Ishikawa (cell line): ENCODE data around the gene ASAP3.

ENCODE experiments used
- CEBPB ChIP-seq: IDR thresholded peaks from 2 replicates; pipeline ENCODE4 v1.6.1; 2012
- CREB1 ChIP-seq: IDR thresholded peaks from 2 replicates; pipeline ENCODE4 v1.6.1; 2012; ENCODE audit warnings: low read depth
- EGR1 ChIP-seq: IDR thresholded peaks from 2 replicates; pipeline ENCODE4 v1.6.1; 2012
- EP300 ChIP-seq: IDR thresholded peaks from 2 replicates; pipeline ENCODE4 v1.6.1; 2012; ENCODE audit warnings: borderline replicate concordance
- FOXM1 ChIP-seq: IDR thresholded peaks from 2 replicates; pipeline ENCODE4 v1.6.1; 2012; ENCODE audit warnings: low read depth, borderline replicate concordance
- MAX ChIP-seq: IDR thresholded peaks from 2 replicates; pipeline ENCODE4 v1.6.1; 2012
- NFIC ChIP-seq: IDR thresholded peaks from 2 replicates; pipeline ENCODE4 v1.6.1; 2012
- RAD21 ChIP-seq: IDR thresholded peaks from 2 replicates; pipeline ENCODE4 v1.6.1; 2012; ENCODE audit warnings: low read depth
- REST ChIP-seq: IDR thresholded peaks from 2 replicates; pipeline ENCODE4 v1.6.1; 2012; ENCODE audit warnings: low read depth, mild to moderate bottlenecking
- TAF1 ChIP-seq: IDR thresholded peaks from 2 replicates; pipeline ENCODE4 v1.6.1; 2012; ENCODE audit warnings: low read depth, mild to moderate bottlenecking
- TCF12 ChIP-seq: IDR thresholded peaks from 2 replicates; pipeline ENCODE4 v1.6.1; 2012; ENCODE audit warnings: low read depth
- TEAD4 ChIP-seq: IDR thresholded peaks from 2 replicates; pipeline ENCODE4 v1.6.1; 2012
- USF1 ChIP-seq: IDR thresholded peaks from 2 replicates; pipeline ENCODE4 v1.6.1; 2012
- YY1 ChIP-seq: IDR thresholded peaks from 2 replicates; pipeline ENCODE4 v1.6.1; 2012; ENCODE audit warnings: low read depth
- ZBTB7A ChIP-seq: IDR thresholded peaks from 2 replicates; pipeline ENCODE4 v1.6.1; 2012; ENCODE audit warnings: low read depth

ASAP3 gene

GRCh38 chr1:23530087-23530746 is 46.2 kb upstream of the ASAP3 start:
- TF ChIP-seq EGR1, result no peak
- no peak for TF ChIP-seq CEBPB
- TF ChIP-seq USF1, result no peak
- TF ChIP-seq ZBTB7A, result no peak
- no peak for TF ChIP-seq NFIC
- no peak for TF ChIP-seq MAX
- no peak for TF ChIP-seq YY1
- TF ChIP-seq EP300, result no peak
- no peak for TF ChIP-seq TEAD4
- TF ChIP-seq TAF1, result no peak
- no peak for TF ChIP-seq FOXM1
- TF ChIP-seq REST, result no peak
- no peak for TF ChIP-seq CREB1
- TF ChIP-seq TCF12, result no peak
- no peak for TF ChIP-seq RAD21

- no peak for TF ChIP-seq TCF12
- no peak for TF ChIP-seq RAD21
- no peak for TF ChIP-seq USF1
- TF ChIP-seq CEBPB, result no peak
- TF ChIP-seq EP300, result no peak
- TF ChIP-seq ZBTB7A, result no peak
- no peak for TF ChIP-seq TAF1
- TF ChIP-seq CREB1, result no peak
- no peak for TF ChIP-seq FOXM1
- no peak for TF ChIP-seq YY1
- TF ChIP-seq NFIC, result no peak
- no peak for TF ChIP-seq MAX
- TF ChIP-seq EGR1, result no peak
- TF ChIP-seq TEAD4, result no peak
These were observed 45.4 kb upstream of the ASAP3 start for GRCh38 chr1:23529146-23530086.

GRCh38 chr1:23528250-23528978 is 44.4 kb upstream of the ASAP3 start:
- TF ChIP-seq TCF12 (peak; percentile 25; the same call in 1 of the 2 replicates), EGR1 (no peak), MAX (peak; percentile 58; the same call in 1 of the 2 replicates), REST (no peak), NFIC (peak; percentile 88), TEAD4 (no peak), CEBPB (no peak), FOXM1 (no peak), EP300 (0 out of 2 replicates have a peak, but pooled peaks have one; percentile 26)

- no peak for TF ChIP-seq RAD21
- no peak for TF ChIP-seq TEAD4
- TF ChIP-seq EP300, result no peak
- TF ChIP-seq TCF12, result no peak
- TF ChIP-seq NFIC, result no peak
- TF ChIP-seq REST, result no peak
- no peak for TF ChIP-seq ZBTB7A
- TF ChIP-seq MAX, result no peak
- TF ChIP-seq USF1, result no peak
- TF ChIP-seq TAF1, result no peak
- no peak for TF ChIP-seq FOXM1
- TF ChIP-seq CREB1, result no peak
These were observed 43.9 kb upstream of the ASAP3 start for GRCh38 chr1:23527900-23528249.
